GM12878 (cell line): ENCODE results near the gene ASTL. TPM values are rescaled to one million over a fixed set of nuclear protein-coding genes. Genes with fewer than 3 reads are reported as not detected.

Experiments
- CHD2 ChIP-seq: IDR thresholded peaks from 2 replicates; pipeline ENCODE4 v1.6.1; 2011; ENCODE audit warnings: low read depth, low read length, improper control_type of control experiment, borderline replicate concordance
- EGR1 ChIP-seq, 2 experiments: IDR thresholded peaks; 1 replicate in 1 of 2; 2 replicates in 1 of 2; pipeline ENCODE4 v1.6.1; 2011 to 2012; ENCODE audit warnings: low read depth in 2 of 2, low read length in 2 of 2, borderline replicate concordance in 1 of 2, mild to moderate bottlenecking in 1 of 2, moderate library complexity in 1 of 2
- FOXK2 ChIP-seq: fragments of 450-650 bp; IDR thresholded peaks from 2 replicates; pipeline ENCODE4 v1.6.1; 2017; ENCODE audit warnings: mild to moderate bottlenecking, moderate library complexity
- JUND ChIP-seq: IDR thresholded peaks from 2 replicates; pipeline ENCODE4 v1.6.1; 2012; ENCODE audit warnings: low read depth, mild to moderate bottlenecking, low read length, improper control_type of control experiment, moderate library complexity
- KAT2A ChIP-seq: conservative IDR thresholded peaks from 2 replicates; pipeline ENCODE4 v1.6.1; 2011; ENCODE audit warnings: low read depth, low read length; ENCODE audit not compliant: control insufficient read depth
- MXI1 ChIP-seq: fragments of 150-350 bp; IDR thresholded peaks from 2 replicates; pipeline ENCODE4 v1.6.1; 2011; ENCODE audit warnings: low read depth, mild to moderate bottlenecking, inconsistent platforms, low read length, improper control_type of control experiment
- PAX8 ChIP-seq: fragments of 450-650 bp; IDR thresholded peaks from 2 replicates; pipeline ENCODE4 v1.6.1; 2017; ENCODE audit warnings: mild to moderate bottlenecking, moderate library complexity
- POLR2A ChIP-seq: IDR thresholded peaks from 2 replicates; pipeline ENCODE4 v1.6.1; 2011; ENCODE audit warnings: low read depth, mild to moderate bottlenecking, low read length
- RUNX3 ChIP-seq: IDR thresholded peaks from 2 replicates; pipeline ENCODE4 v1.6.1; 2012; ENCODE audit warnings: low read length, inconsistent platforms
- SMAD1 ChIP-seq: fragments of 450-650 bp; IDR thresholded peaks from 2 replicates; pipeline ENCODE4 v1.6.1; 2018; ENCODE audit warnings: mild to moderate bottlenecking, low read depth; ENCODE audit not compliant: partially characterized antibody
- STAT1 ChIP-seq: fragments of 450-650 bp; conservative IDR thresholded peaks from 2 replicates; pipeline ENCODE4 v1.6.1; 2014; ENCODE audit warnings: antibody characterized with exemption, mild to moderate bottlenecking
- YY1 ChIP-seq: IDR thresholded peaks from 2 replicates; pipeline ENCODE4 v1.6.1; 2011; ENCODE audit warnings: low read depth, mild to moderate bottlenecking, low read length
- ZBED1 ChIP-seq: IDR thresholded peaks from 2 replicates; pipeline ENCODE4 v1.6.1; 2016; ENCODE audit warnings: borderline replicate concordance
- polyA plus RNA-seq, 11 experiments: library from polyadenylated mRNA; depleted of rRNA in 4 of 11; unstranded in 6 of 11; stranded (reverse) in 5 of 11; fragments of >200 nt; fragmentation: Nextera tagmentation in 4 of 11; fragmentation: Illumina TruSeq in 1 of 11; extraction: Ambion mirVana in 4 of 11; extraction: Trizol in 1 of 11; gene quantifications; 1 replicate in 1 of 11; 2 replicates in 10 of 11; pipeline versions ENCODE4 v1.2.1 to v1.2.3, GENCODE V29; 2011 to 2016; ENCODE audit warnings: inconsistent platforms in 2 of 11, missing spikeins in 2 of 11, low read depth in 1 of 11
- total RNA-seq, 4 experiments: library from RNA; depleted of rRNA in 3 of 4; stranded (reverse); fragments of >200 nt in 3 of 4; fragmentation: Illumina TruSeq in 1 of 4; extraction: Trizol in 1 of 4; gene quantifications; 2 replicates each; pipeline versions ENCODE4 v1.2.1 to v1.2.3, GENCODE V29; 2013 to 2021
- TF ChIP-seq, protein P1 (sequence below): fragments of 450-650 bp; IDR thresholded peaks from 2 replicates; pipeline ENCODE4 v1.6.1; 2016; ENCODE audit warnings: mild to moderate bottlenecking
- TF ChIP-seq, protein P2 (sequence below): fragments of 450-650 bp; conservative IDR thresholded peaks from 2 replicates; pipeline ENCODE4 v1.6.1; 2017; ENCODE audit warnings: mild to moderate bottlenecking, moderate library complexity
- TF ChIP-seq, protein P3 (sequence below): IDR thresholded peaks from 2 replicates; pipeline ENCODE4 v1.6.1; 2012; ENCODE audit warnings: mild to moderate bottlenecking, low read depth, low read length
- TF ChIP-seq, protein P4 (sequence below): IDR thresholded peaks from 2 replicates; pipeline ENCODE4 v1.6.1; 2012; ENCODE audit warnings: low read depth, low read length, improper control_type of control experiment
- TF ChIP-seq, protein P5 (sequence below): IDR thresholded peaks from 2 replicates; pipeline ENCODE4 v1.6.1; 2011; ENCODE audit warnings: borderline replicate concordance, low read depth, mild to moderate bottlenecking, moderate library complexity, low read length; ENCODE audit not compliant: insufficient read depth, poor library complexity, severe bottlenecking
- TF ChIP-seq, protein P6 (sequence below): IDR thresholded peaks from 2 replicates; pipeline ENCODE4 v1.6.1; 2011; ENCODE audit warnings: mild to moderate bottlenecking, low read depth, low read length, moderate library complexity; ENCODE audit not compliant: insufficient replicate concordance

Gene ASTL
- total and polyA plus RNA-seq, 10 of the 15 experiments (the other 5 are each of a cell fraction or from before 2014, with no cell fraction given) = 0.18 to 1.0 (median 0.38) TPM; not detected in 4

DNA sequence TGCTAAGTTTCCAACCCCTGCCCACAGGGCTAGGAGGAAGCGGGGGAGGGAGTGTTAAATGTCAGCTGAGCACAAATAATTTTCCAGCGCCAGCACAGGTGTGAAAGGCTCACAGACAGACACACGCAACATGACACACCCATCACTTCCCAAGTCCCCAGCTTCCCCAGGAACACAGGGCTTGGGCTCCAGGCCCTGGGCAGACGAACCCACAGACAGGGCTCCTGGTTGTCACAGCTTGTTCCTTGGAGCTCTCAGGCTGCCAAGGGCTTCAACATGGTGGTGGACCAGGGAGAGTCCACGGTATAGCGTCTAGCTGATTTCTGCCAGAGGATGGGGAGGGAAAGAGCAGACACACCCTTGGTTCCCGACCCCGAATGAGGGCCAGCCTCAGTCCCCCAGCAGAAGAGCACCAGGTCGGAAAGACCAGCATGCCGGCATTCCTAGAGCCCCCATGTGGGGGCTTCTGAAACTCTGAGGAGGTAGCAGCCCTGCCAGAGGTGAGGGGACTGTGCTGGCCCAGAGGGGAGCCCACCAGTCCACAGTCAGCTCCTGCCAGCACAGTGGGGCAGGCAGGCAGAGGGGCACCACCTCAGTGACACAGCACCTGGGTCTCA, 5.0 kb upstream of the ASTL start (continued):
- TF ChIP-seq, protein P1, sequence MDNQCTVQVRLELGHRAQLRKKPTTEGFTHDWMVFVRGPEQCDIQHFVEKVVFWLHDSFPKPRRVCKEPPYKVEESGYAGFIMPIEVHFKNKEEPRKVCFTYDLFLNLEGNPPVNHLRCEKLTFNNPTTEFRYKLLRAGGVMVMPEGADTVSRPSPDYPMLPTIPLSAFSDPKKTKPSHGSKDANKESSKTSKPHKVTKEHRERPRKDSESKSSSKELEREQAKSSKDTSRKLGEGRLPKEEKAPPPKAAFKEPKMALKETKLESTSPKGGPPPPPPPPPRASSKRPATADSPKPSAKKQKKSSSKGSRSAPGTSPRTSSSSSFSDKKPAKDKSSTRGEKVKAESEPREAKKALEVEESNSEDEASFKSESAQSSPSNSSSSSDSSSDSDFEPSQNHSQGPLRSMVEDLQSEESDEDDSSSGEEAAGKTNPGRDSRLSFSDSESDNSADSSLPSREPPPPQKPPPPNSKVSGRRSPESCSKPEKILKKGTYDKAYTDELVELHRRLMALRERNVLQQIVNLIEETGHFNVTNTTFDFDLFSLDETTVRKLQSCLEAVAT = peak; percentile 39
- TF ChIP-seq, protein P2, sequence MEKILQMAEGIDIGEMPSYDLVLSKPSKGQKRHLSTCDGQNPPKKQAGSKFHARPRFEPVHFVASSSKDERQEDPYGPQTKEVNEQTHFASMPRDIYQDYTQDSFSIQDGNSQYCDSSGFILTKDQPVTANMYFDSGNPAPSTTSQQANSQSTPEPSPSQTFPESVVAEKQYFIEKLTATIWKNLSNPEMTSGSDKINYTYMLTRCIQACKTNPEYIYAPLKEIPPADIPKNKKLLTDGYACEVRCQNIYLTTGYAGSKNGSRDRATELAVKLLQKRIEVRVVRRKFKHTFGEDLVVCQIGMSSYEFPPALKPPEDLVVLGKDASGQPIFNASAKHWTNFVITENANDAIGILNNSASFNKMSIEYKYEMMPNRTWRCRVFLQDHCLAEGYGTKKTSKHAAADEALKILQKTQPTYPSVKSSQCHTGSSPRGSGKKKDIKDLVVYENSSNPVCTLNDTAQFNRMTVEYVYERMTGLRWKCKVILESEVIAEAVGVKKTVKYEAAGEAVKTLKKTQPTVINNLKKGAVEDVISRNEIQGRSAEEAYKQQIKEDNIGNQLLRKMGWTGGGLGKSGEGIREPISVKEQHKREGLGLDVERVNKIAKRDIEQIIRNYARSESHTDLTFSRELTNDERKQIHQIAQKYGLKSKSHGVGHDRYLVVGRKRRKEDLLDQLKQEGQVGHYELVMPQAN = peak; percentile 47
- TF ChIP-seq KAT2A = no peak
- TF ChIP-seq STAT1 = no peak
- no peak for TF ChIP-seq PAX8
- TF ChIP-seq, protein P3, sequence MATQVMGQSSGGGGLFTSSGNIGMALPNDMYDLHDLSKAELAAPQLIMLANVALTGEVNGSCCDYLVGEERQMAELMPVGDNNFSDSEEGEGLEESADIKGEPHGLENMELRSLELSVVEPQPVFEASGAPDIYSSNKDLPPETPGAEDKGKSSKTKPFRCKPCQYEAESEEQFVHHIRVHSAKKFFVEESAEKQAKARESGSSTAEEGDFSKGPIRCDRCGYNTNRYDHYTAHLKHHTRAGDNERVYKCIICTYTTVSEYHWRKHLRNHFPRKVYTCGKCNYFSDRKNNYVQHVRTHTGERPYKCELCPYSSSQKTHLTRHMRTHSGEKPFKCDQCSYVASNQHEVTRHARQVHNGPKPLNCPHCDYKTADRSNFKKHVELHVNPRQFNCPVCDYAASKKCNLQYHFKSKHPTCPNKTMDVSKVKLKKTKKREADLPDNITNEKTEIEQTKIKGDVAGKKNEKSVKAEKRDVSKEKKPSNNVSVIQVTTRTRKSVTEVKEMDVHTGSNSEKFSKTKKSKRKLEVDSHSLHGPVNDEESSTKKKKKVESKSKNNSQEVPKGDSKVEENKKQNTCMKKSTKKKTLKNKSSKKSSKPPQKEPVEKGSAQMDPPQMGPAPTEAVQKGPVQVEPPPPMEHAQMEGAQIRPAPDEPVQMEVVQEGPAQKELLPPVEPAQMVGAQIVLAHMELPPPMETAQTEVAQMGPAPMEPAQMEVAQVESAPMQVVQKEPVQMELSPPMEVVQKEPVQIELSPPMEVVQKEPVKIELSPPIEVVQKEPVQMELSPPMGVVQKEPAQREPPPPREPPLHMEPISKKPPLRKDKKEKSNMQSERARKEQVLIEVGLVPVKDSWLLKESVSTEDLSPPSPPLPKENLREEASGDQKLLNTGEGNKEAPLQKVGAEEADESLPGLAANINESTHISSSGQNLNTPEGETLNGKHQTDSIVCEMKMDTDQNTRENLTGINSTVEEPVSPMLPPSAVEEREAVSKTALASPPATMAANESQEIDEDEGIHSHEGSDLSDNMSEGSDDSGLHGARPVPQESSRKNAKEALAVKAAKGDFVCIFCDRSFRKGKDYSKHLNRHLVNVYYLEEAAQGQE = no peak
- TF ChIP-seq, protein P4, sequence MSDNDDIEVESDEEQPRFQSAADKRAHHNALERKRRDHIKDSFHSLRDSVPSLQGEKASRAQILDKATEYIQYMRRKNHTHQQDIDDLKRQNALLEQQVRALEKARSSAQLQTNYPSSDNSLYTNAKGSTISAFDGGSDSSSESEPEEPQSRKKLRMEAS = no peak; the same call in 1 of the 2 replicates
- peak; percentile 67 for TF ChIP-seq MXI1
- TF ChIP-seq, protein P5, sequence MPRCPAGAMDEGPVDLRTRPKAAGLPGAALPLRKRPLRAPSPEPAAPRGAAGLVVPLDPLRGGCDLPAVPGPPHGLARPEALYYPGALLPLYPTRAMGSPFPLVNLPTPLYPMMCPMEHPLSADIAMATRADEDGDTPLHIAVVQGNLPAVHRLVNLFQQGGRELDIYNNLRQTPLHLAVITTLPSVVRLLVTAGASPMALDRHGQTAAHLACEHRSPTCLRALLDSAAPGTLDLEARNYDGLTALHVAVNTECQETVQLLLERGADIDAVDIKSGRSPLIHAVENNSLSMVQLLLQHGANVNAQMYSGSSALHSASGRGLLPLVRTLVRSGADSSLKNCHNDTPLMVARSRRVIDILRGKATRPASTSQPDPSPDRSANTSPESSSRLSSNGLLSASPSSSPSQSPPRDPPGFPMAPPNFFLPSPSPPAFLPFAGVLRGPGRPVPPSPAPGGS = no peak
- TF ChIP-seq CHD2 = no peak
- TF ChIP-seq ZBED1 = no peak
- no peak for TF ChIP-seq YY1
- TF ChIP-seq JUND = no peak
- no peak for TF ChIP-seq FOXK2
- TF ChIP-seq EGR1 (IDR thresholded peaks at IDR 0.05; ENCODE audit: borderline replicate concordance in 1 of 2, low read depth in 2 of 2, low read length in 2 of 2) = 0 out of 3 replicates have a peak, but pooled peaks of 1 of the 2 experiments have one; percentile 16
- TF ChIP-seq SMAD1 = peak; percentile 96
- TF ChIP-seq POLR2A = no peak
- TF ChIP-seq, protein P6, sequence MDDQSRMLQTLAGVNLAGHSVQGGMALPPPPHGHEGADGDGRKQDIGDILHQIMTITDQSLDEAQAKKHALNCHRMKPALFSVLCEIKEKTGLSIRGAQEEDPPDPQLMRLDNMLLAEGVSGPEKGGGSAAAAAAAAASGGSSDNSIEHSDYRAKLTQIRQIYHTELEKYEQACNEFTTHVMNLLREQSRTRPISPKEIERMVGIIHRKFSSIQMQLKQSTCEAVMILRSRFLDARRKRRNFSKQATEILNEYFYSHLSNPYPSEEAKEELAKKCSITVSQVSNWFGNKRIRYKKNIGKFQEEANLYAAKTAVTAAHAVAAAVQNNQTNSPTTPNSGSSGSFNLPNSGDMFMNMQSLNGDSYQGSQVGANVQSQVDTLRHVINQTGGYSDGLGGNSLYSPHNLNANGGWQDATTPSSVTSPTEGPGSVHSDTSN = no peak
- TF ChIP-seq RUNX3 = no peak
